ENCODE results near the gene MS4A18. TPM values are rescaled to one million over a fixed set of nuclear protein-coding genes. Genes with fewer than 3 reads are reported as not detected.

The MS4A18 gene
- total and polyA plus RNA-seq, 5 donors, result not detected

DNA sequence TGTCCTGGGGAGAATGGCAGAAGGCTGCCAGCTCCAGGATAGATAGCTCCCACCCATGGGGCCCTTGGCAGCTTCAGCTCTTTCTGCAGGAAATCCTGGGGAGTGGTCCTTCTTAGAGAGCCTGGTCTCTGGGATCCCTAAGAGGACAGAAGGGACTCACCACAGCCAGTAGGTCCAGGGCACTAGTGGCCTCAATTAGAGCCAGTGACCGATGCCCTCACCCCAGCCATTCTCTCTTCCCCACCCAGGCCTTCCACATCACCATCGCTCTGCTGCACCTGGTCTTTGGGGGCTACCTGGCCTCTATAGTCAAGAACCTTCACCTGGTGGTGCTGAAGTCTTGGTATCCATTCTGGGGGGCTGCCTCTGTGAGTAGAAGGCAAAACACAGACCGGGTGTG lies 66.2 kb downstream of the MS4A18 start:
- 91% methylated on average over 3 of the region's 3 CpGs for WGBS
- Histone ChIP-seq H3K9me3 (ENCODE audit: control insufficient read depth, low read length) (no peaks in the 10 kb centered on the region), H3K4me3 (ENCODE audit: low read length) (no peak overlapping the region), H3K27ac (ENCODE audit: low read length) (no peak overlapping the region), H3K4me1 (ENCODE audit: control insufficient read depth, insufficient read depth, low read length) (no peaks in the 10 kb centered on the region), H3K27me3 (ENCODE audit: control insufficient read depth, insufficient read depth) (no peaks in the 10 kb centered on the region)
- ATAC-seq (no peak), DNase-seq (no peak)
- intact Hi-C loops (cut with DNase I), result no loop called here

DNA sequence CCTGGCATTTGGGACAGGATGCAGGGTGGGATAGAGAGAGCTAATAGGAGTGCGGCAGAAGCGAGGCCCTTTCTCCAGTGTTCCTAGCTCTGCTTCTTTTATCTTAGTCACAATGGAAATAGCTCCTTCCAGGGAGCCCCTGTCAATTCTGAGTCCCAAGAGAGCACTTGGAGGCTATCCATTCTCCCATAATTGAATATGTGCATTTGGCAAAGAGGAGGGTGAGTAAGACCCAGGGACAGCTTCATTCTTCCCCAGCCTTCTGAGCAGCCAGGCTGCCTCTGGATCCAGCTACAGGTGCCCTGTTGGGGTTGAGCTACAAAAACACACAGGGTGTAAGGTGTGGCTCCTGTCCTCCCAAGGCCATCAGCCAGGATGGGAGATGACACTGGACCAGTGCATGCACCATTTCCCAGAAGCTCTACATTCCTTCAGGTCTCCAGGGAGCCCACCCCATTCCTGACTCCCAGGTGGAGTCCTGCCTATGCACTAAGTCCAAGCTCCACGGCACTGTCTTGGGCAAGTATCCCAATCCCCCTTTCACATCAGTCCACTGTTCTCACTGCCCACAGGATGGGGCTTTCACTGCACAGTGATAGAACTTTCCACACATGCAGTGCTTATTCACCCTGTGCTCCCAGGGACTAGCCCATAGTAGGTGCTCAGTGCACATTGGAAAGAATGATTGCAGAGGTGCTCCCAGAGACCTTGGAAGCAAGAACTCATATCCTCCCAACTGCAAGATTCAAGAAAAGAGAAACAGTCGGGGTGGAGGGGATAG lies 66.8 kb downstream of the MS4A18 start:
- DNase-seq (no peak), ATAC-seq (no peak)
- WGBS, result 86% methylated on average over 4 of the region's 4 CpGs
- intact Hi-C loops (cut with DNase I), result no loop called here
- Histone ChIP-seq H3K9me3 (ENCODE audit: control insufficient read depth, low read length) (no peaks in the 10 kb centered on the region), H3K4me3 (ENCODE audit: low read length) (no peak overlapping the region), H3K27ac (ENCODE audit: low read length) (no peak overlapping the region), H3K27me3 (ENCODE audit: control insufficient read depth, insufficient read depth) (no peaks in the 10 kb centered on the region), H3K4me1 (ENCODE audit: control insufficient read depth, insufficient read depth, low read length) (no peaks in the 10 kb centered on the region)

DNA sequence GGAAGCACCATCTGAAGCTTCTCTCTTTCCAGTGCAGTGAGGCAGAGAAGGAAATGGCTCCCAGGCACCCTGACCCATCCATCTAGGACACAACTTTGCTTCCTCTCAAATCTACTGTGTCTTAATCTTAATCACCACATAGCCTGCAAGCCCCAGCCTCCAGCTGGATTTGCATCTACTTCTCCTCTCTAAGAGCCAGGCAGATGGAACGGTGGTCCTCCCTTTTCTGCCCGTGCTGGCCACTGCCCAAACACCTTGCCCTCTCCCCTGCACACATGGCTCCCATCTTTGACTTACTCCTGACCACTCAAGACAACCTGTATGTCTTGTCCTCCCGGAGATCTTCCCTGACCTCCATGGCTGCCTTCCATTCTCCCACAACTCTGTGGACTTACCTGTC lies 68.0 kb downstream of the MS4A18 start:
- Histone ChIP-seq H3K9me3 (ENCODE audit: control insufficient read depth, low read length) (no peaks in the 10 kb centered on the region), H3K4me3 (ENCODE audit: low read length) (no peak overlapping the region), H3K27ac (ENCODE audit: low read length) (no peak overlapping the region), H3K4me1 (ENCODE audit: control insufficient read depth, insufficient read depth, low read length) (no peaks in the 10 kb centered on the region), H3K27me3 (ENCODE audit: control insufficient read depth, insufficient read depth) (no peaks in the 10 kb centered on the region)
- DNase-seq (no peak), ATAC-seq (no peak)
- intact Hi-C loops (cut with DNase I), result no loop called here
- 87% methylated on average over 3 of the region's 3 CpGs for WGBS

Other genes starting within 250 kb of the MS4A18 start
- not detected for gene MS4A12, start 231.9 kb upstream of the MS4A18 start, total RNA-seq
- not detected for gene MS4A12, start 231.9 kb upstream of the MS4A18 start, polyA plus RNA-seq
- not detected for gene MS4A13, start 209.3 kb upstream of the MS4A18 start, total RNA-seq
- not detected for gene MS4A13, start 209.3 kb upstream of the MS4A18 start, polyA plus RNA-seq
- not detected for gene MS4A8, start 25.1 kb upstream of the MS4A18 start, total RNA-seq
- 0.16 TPM for gene MS4A8, start 25.1 kb upstream of the MS4A18 start, polyA plus RNA-seq
- gene MS4A15, start 32.1 kb downstream of the MS4A18 start, total RNA-seq, result not detected
- gene MS4A15, start 32.1 kb downstream of the MS4A18 start, polyA plus RNA-seq, result not detected
- gene MS4A10, start 60.6 kb downstream of the MS4A18 start, total RNA-seq, result not detected
- gene MS4A10, start 60.6 kb downstream of the MS4A18 start, polyA plus RNA-seq, result not detected
- 10 to 100 TPM in 1 of 4 donors, 1 to 10 TPM in 3; 6.5 to 12.5 (median 7.4) TPM for gene CCDC86, start 117.4 kb downstream of the MS4A18 start, total RNA-seq
- gene CCDC86, start 117.4 kb downstream of the MS4A18 start, polyA plus RNA-seq, result 7.8 TPM
- under 1 TPM in 1 of 4 donors, not detected in 3; 0.20 TPM for gene PTGDR2, start 131.2 kb downstream of the MS4A18 start, total RNA-seq
- 0.14 TPM for gene PTGDR2, start 131.2 kb downstream of the MS4A18 start, polyA plus RNA-seq
- not detected for gene ZP1, start 142.8 kb downstream of the MS4A18 start, total RNA-seq
- gene ZP1, start 142.8 kb downstream of the MS4A18 start, polyA plus RNA-seq, result 0.16 TPM
- gene PRPF19, start 181.9 kb downstream of the MS4A18 start, total RNA-seq, result 10 to 100 TPM; 35.4 to 43.4 (median 38.8) TPM
- 31.5 TPM for gene PRPF19, start 181.9 kb downstream of the MS4A18 start, polyA plus RNA-seq
- 100 to 1,000 TPM; 103 to 119 (median 117) TPM for gene TMEM109, start 189.4 kb downstream of the MS4A18 start, total RNA-seq
- gene TMEM109, start 189.4 kb downstream of the MS4A18 start, polyA plus RNA-seq, result 112 TPM
- gene TMEM132A, start 199.7 kb downstream of the MS4A18 start, total RNA-seq, result 10 to 100 TPM in 1 of 4 donors, 1 to 10 TPM in 3; 5.1 to 10.2 (median 7.0) TPM
- gene TMEM132A, start 199.7 kb downstream of the MS4A18 start, polyA plus RNA-seq, result 6.8 TPM
- gene SLC15A3, start 227.5 kb downstream of the MS4A18 start, total RNA-seq, result 10 to 100 TPM; 17.4 to 24.7 (median 22.1) TPM
- 24.6 TPM for gene SLC15A3, start 227.5 kb downstream of the MS4A18 start, polyA plus RNA-seq
- gene CD6, start 247.0 kb downstream of the MS4A18 start, total RNA-seq, result 1 to 10 TPM in 2 of 4 donors, under 1 TPM in 2; 0.71 to 1.7 (median 0.87) TPM
- 0.11 TPM for gene CD6, start 247.0 kb downstream of the MS4A18 start, polyA plus RNA-seq

Measured in right cardiac atrium (tissue), 5 donors.